HepG2 (cell line): Measurements from ENCODE around the gene SFPQ. TPM values are rescaled to one million over a fixed set of nuclear protein-coding genes. Genes with fewer than 3 reads are reported as not detected.
A peak's percentile ranks its signal among the peaks of the same experiment; 100 is the strongest.

Source experiments
- ATAC-seq: fragments of 200-7000 bp; cut with Tn5 transposase; 3 replicates; pipeline ENCODE4 v1.9.1; 2020; ENCODE audit warnings: mild to moderate bottlenecking, moderate library complexity
- BruUV-seq: library from RNA; stranded (reverse); fragments of 400-500 nt; replicated peaks from 2 replicates; lab custom pipeline; 2021; lab: Mats Ljungman, UMichigan
- CTCF ChIA-PET: fragments of 300-600 bp; formaldehyde crosslinking; extraction: SDS; loops from one replicate; lab custom pipeline; 2021; ENCODE audit warnings: low total read pairs, inconsistent platforms, low intra/inter-chr PET ratio; lab: Yijun Ruan, JAX
- POLR2A ChIA-PET: fragments of 350-600 bp; sonication (Branson Sonifier 250); formaldehyde crosslinking; loops from one replicate; lab custom pipeline; 2020; ENCODE audit warnings: antibody characterized with exemption, inconsistent platforms; lab: Yijun Ruan, JAX
- DNase-seq: peaks from one replicate; pipeline ENCODE4 v3.0.0-alpha.2; 2015; ENCODE audit warnings: low spot score
- FAIRE-seq: peaks from 3 replicates; lab custom pipeline; 2011; peaks lifted over from hg19 to GRCh38; lab: Jason Lieb, UNC
- H2AFZ ChIP-seq: one replicate; pipeline ENCODE4 v1.6.1; 2011; ENCODE audit warnings: low read length, inconsistent platforms
- H3K27ac ChIP-seq: fragments of 300-600 bp; 3 replicates; pipeline ENCODE4 v1.8.0; 2011; ENCODE audit warnings: mixed run types, mild to moderate bottlenecking, mixed read lengths, low read length, inconsistent platforms; ENCODE audit not compliant: insufficient read depth; ENCODE audit errors: extremely low read length
- H3K27me3 ChIP-seq, 2 experiments: fragments of 200-600 bp in 1 of 2; 2 replicates in 1 of 2; 3 replicates in 1 of 2; pipeline versions ENCODE4 v1.6.0 to v1.8.0; 2011; ENCODE audit warnings: low read length in 2 of 2, mild to moderate bottlenecking in 2 of 2, moderate library complexity in 2 of 2, inconsistent platforms in 1 of 2; ENCODE audit not compliant: insufficient read depth in 2 of 2, control insufficient read depth in 1 of 2
- H3K36me3 ChIP-seq, 2 experiments: fragments of 200-600 bp in 1 of 2; replicated peaks in 1 of 2; 2 replicates in 1 of 2; 3 replicates in 1 of 2; pipeline versions ENCODE4 v1.5.1 to v1.8.0; 2011; ENCODE audit warnings: low read length in 2 of 2, inconsistent platforms in 1 of 2; ENCODE audit not compliant: insufficient read depth in 2 of 2, control insufficient read depth in 1 of 2
- H3K4me1 ChIP-seq: 2 replicates; pipeline ENCODE4 v1.5.1; 2012; ENCODE audit warnings: low read length, inconsistent platforms; ENCODE audit not compliant: insufficient read depth
- H3K4me2 ChIP-seq: 2 replicates; pipeline ENCODE4 v1.6.0; 2011; ENCODE audit warnings: low read depth, low read length, inconsistent platforms
- H3K4me3 ChIP-seq, 3 experiments: fragments of 200-600 bp in 1 of 3; sonication (generic), shearing (Covaris generic) in 1 of 3; replicated peaks in 1 of 3; 2 replicates each; pipeline ENCODE4 v1.5.1; 2011 to 2016; ENCODE audit warnings: low read length in 3 of 3, inconsistent platforms in 2 of 3, low read depth in 2 of 3, mild to moderate bottlenecking in 2 of 3, control low read depth in 1 of 3, mixed read lengths in 1 of 3; ENCODE audit not compliant: insufficient read depth in 1 of 3
- H3K79me2 ChIP-seq: one replicate; pipeline ENCODE4 v1.6.1; 2011; ENCODE audit warnings: low read length, inconsistent platforms; ENCODE audit not compliant: insufficient read depth
- H3K9ac ChIP-seq: 2 replicates; pipeline ENCODE4 v1.6.0; 2011; ENCODE audit warnings: mild to moderate bottlenecking, low read depth, low read length, inconsistent platforms; ENCODE audit not compliant: insufficient read depth
- H3K9me3 ChIP-seq: 2 replicates; pipeline ENCODE4 v1.5.1; 2012; ENCODE audit warnings: mild to moderate bottlenecking, low read length
- H4K20me1 ChIP-seq: 2 replicates; pipeline ENCODE4 v1.6.0; 2011; ENCODE audit warnings: inconsistent platforms, mild to moderate bottlenecking, low read length, moderate library complexity; ENCODE audit not compliant: insufficient read depth
- AGO2 ChIP-seq: fragments of 200-400 bp; formaldehyde crosslinking; optimal IDR thresholded peaks from 2 replicates; pipeline ENCODE3; 2017; ENCODE audit warnings: mild to moderate bottlenecking, low read depth, low read length, moderate library complexity
- ATF4 ChIP-seq, 2 experiments: fragments of 450-650 bp in 1 of 2; sonication (generic) in 1 of 2; formaldehyde crosslinking; IDR thresholded peaks; 2 replicates each; pipeline versions ENCODE4 v1.5.0 to v1.8.0; 2020 to 2022; ENCODE audit warnings: mild to moderate bottlenecking in 1 of 2, missing genetic modification reagents in 1 of 2
- BCL6 ChIP-seq: IDR thresholded peaks from 2 replicates; pipeline ENCODE4 v1.6.1; 2016; ENCODE audit warnings: missing genetic modification reagents, missing compliant biosample characterization
- HMGA1 ChIP-seq: sonication (generic); formaldehyde crosslinking; conservative IDR thresholded peaks from 2 replicates; pipeline ENCODE4 v1.4.0; 2020; ENCODE audit warnings: missing genetic modification reagents
- POLR2A ChIP-seq, 2 experiments: IDR thresholded peaks; 2 replicates each; pipeline ENCODE4 v1.6.1; 2011; ENCODE audit warnings: low read depth in 2 of 2, low read length in 2 of 2, mild to moderate bottlenecking in 1 of 2, moderate library complexity in 1 of 2; ENCODE audit not compliant: insufficient read depth in 1 of 2
- POLR2AphosphoS2 ChIP-seq: IDR thresholded peaks from 2 replicates; pipeline ENCODE4 v1.6.1; 2011; ENCODE audit warnings: low read depth, low read length, improper control_type of control experiment
- POLR2G ChIP-seq: fragments of 200-400 bp; formaldehyde crosslinking; IDR thresholded peaks from 2 replicates; pipeline ENCODE4 v1.6.1; 2018; ENCODE audit warnings: mild to moderate bottlenecking, low read depth, low read length, moderate library complexity
- RBAK ChIP-seq: sonication (generic); formaldehyde crosslinking; IDR thresholded peaks from 2 replicates; pipeline ENCODE4 v1.5.1; 2020; ENCODE audit warnings: mild to moderate bottlenecking, missing genetic modification reagents
- RBFOX2 ChIP-seq: fragments of 200-400 bp; formaldehyde crosslinking; IDR thresholded peaks from 2 replicates; pipeline ENCODE4 v1.6.1; 2017; ENCODE audit warnings: low read depth, mild to moderate bottlenecking, low read length
- RBM22 ChIP-seq: fragments of 200-400 bp; formaldehyde crosslinking; optimal IDR thresholded peaks from 2 replicates; pipeline ENCODE3; 2017; ENCODE audit warnings: mild to moderate bottlenecking, low read length, moderate library complexity
- RELA ChIP-seq: sonication (generic); formaldehyde crosslinking; IDR thresholded peaks from 2 replicates; pipeline ENCODE4 v1.4.0; 2020; ENCODE audit warnings: missing genetic modification reagents
- SRSF4 ChIP-seq: fragments of 200-400 bp; formaldehyde crosslinking; IDR thresholded peaks from one replicate; pipeline ENCODE4 v1.6.1; 2018; ENCODE audit warnings: mild to moderate bottlenecking, low read depth, low read length, moderate library complexity; ENCODE audit not compliant: poor library complexity, severe bottlenecking
- ZBTB21 ChIP-seq: sonication (generic); formaldehyde crosslinking; IDR thresholded peaks from 2 replicates; pipeline ENCODE4 v1.4.0; 2020; ENCODE audit warnings: missing genetic modification reagents
- ZNF138 ChIP-seq: sonication (generic); formaldehyde crosslinking; IDR thresholded peaks from 2 replicates; pipeline ENCODE4 v1.5.0; 2020; ENCODE audit warnings: mild to moderate bottlenecking, low read depth, missing genetic modification reagents
- ZNF414 ChIP-seq: sonication (generic); formaldehyde crosslinking; IDR thresholded peaks from 2 replicates; pipeline ENCODE4 v1.5.0; 2020; ENCODE audit warnings: missing genetic modification reagents
- ZNF670 ChIP-seq: sonication (generic); formaldehyde crosslinking; IDR thresholded peaks from 2 replicates; pipeline ENCODE4 v1.8.0; 2022; ENCODE audit warnings: mild to moderate bottlenecking, missing genetic modification reagents, borderline replicate concordance
- ZNF768 ChIP-seq: sonication (generic); formaldehyde crosslinking; IDR thresholded peaks from 2 replicates; pipeline ENCODE4 v1.4.0; 2020; ENCODE audit warnings: missing genetic modification reagents
- ZNF776 ChIP-seq: sonication (generic); formaldehyde crosslinking; IDR thresholded peaks from 2 replicates; pipeline ENCODE4 v1.4.0; 2020; ENCODE audit warnings: mild to moderate bottlenecking, missing genetic modification reagents
- WGBS: methylation state at CpG from one replicate; pipeline ENCODE4 v1.1.6; 2017; ENCODE audit warnings: low lambda C conversion rate; 5-methylcytosine and 5-hydroxymethylcytosine counted together
- in situ Hi-C: cut with HindIII; loops from 2 replicates; pipeline ENCODE4 v1.10.0; 2017; ENCODE audit warnings: low pct_unique_long_range_greater_than_20kb; ENCODE audit not compliant: extremely low pct_ligation_motif_present
- intact Hi-C: fragments of 100-400 bp; cut with micrococcal nuclease; formaldehyde crosslinking; loops from one replicate; pipeline ENCODE4 v1.10.0; 2022; ENCODE audit not compliant: unreplicated experiment
- polyA plus RNA-seq, 8 experiments: library from polyadenylated mRNA; depleted of rRNA in 3 of 8; stranded (reverse) in 7 of 8; unstranded in 1 of 8; fragments of >200 nt; fragmentation: Illumina TruSeq in 4 of 8; extraction: Trizol in 4 of 8; gene quantifications; 2 replicates each; pipeline versions ENCODE4 v1.2.1 to v1.2.3, GENCODE V29; 2011 to 2016; ENCODE audit warnings: low read depth in 4 of 8, missing spikeins in 1 of 8, mixed read lengths in 1 of 8; ENCODE audit not compliant: insufficient read depth in 1 of 8
- total RNA-seq, 5 experiments: library from RNA; depleted of rRNA; stranded (reverse); fragments of >200 nt; fragmentation: Illumina TruSeq; extraction: Trizol; gene quantifications; 2 replicates each; pipeline ENCODE4 v1.2.3, GENCODE V29; 2016; ENCODE audit warnings: low read depth in 1 of 5

Gene SFPQ
- total and polyA plus RNA-seq, 2 of the 13 experiments (the other 11 are each of a cell fraction or from before 2014, with no cell fraction given), result 101 to 292 TPM

- DNase-seq (no peak), ATAC-seq (peak; percentile 5; the same call in 1 of the 3 replicates), FAIRE-seq (no peak)
- in situ Hi-C loops (no loop called here), intact Hi-C loops (no loop called here)
- peaks cover 95% of the 10 kb centered on the region for H4K20me1 ChIP-seq
- ChIA-PET POLR2A (interaction anchor here (2.9 kb wide), 1 partner anchor 11 kb away, joined by 8 read pairs; the partner anchor contains the start of gene SFPQ), CTCF (no interaction called here)
- H2AFZ ChIP-seq, result no peak overlapping the region
- H3K79me2 ChIP-seq, result peaks cover 67% of the 10 kb centered on the region
- peaks cover 88% of the 10 kb centered on the region for H3K4me1 ChIP-seq
- BruUV-seq, result no TSS peak
- H3K9ac ChIP-seq, result no peak overlapping the region
- no peaks in the 10 kb centered on the region for H3K27me3 ChIP-seq
- H3K27ac ChIP-seq, result no peak overlapping the region
- WGBS, result 79% methylated on average over 4 of the region's 4 CpGs
- no peak overlapping the region for H3K4me2 ChIP-seq
- no peaks in the 10 kb centered on the region for H3K9me3 ChIP-seq
- no peak for TF ChIP-seq BCL6
- peak; percentile 41 for TF ChIP-seq AGO2
- TF ChIP-seq ZBTB21 (CRISPR knock-in tag), result no peak
- TF ChIP-seq ZNF138 (CRISPR knock-in tag), result no peak
- no peak for TF ChIP-seq ZNF768 (CRISPR knock-in tag)
- TF ChIP-seq POLR2AphosphoS2, result peak; percentile 70; the same call in 1 of the 2 replicates
- TF ChIP-seq ZNF776 (CRISPR knock-in tag), result no peak
- TF ChIP-seq ZNF670, result no peak
- TF ChIP-seq RELA, result no peak
- no peak for TF ChIP-seq ATF4 (CRISPR knock-in tag; IDR thresholded peaks at IDR 0.05)
- peak; percentile 55 for TF ChIP-seq POLR2G
- TF ChIP-seq RBFOX2, result peak; percentile 74
- TF ChIP-seq ZNF414, result no peak
- TF ChIP-seq RBM22, result peak; percentile 71
- no peak for TF ChIP-seq RBAK (CRISPR knock-in tag)
- TF ChIP-seq SRSF4, result peak; percentile 4
- no peak for TF ChIP-seq HMGA1
- peak in 1 of 2 experiments; percentile 56; a peak in 1 of 4 replicates for TF ChIP-seq POLR2A (IDR thresholded peaks at IDR 0.05; ENCODE audit: insufficient read depth in 1 of 2, low read depth in 2 of 2, low read length in 2 of 2)
- H3K4me3 ChIP-seq, result no peak overlapping the region; a peak in 1 of 6 replicates
- H3K36me3 ChIP-seq, result peaks cover 35 to 68% of the 10 kb centered on the region in 2 experiments
These were observed 11.0 kb downstream of the SFPQ start for GRCh38 chr1:35181790-35182455.
